Epithelial cell of proximal tubule (primary cell): ENCODE measurements around the gene ISM1. TPM values are rescaled to one million over a fixed set of nuclear protein-coding genes. Genes with fewer than 3 reads are reported as not detected.

Experiments used
- DNase-seq: peaks from one replicate; pipeline ENCODE4 v3.0.0-alpha.2; 2011; ENCODE audit warnings: low read depth
- H3K4me3 ChIP-seq: 2 replicates; pipeline ENCODE4 v1.5.1; 2011; ENCODE audit warnings: low read depth, mild to moderate bottlenecking, low read length
- CTCF ChIP-seq: conservative IDR thresholded peaks from 2 replicates; pipeline ENCODE4 v1.5.1; 2012; ENCODE audit warnings: low read depth, mild to moderate bottlenecking, low read length
- total RNA-seq: library from RNA; depleted of rRNA; stranded (reverse); fragments of >200 nt; gene quantifications from 2 replicates; pipeline ENCODE4 v1.2.3, GENCODE V29; 2015

Gene ISM1
- total RNA-seq, 1 donor from 2014 or later: 0.06 TPM

DNA sequence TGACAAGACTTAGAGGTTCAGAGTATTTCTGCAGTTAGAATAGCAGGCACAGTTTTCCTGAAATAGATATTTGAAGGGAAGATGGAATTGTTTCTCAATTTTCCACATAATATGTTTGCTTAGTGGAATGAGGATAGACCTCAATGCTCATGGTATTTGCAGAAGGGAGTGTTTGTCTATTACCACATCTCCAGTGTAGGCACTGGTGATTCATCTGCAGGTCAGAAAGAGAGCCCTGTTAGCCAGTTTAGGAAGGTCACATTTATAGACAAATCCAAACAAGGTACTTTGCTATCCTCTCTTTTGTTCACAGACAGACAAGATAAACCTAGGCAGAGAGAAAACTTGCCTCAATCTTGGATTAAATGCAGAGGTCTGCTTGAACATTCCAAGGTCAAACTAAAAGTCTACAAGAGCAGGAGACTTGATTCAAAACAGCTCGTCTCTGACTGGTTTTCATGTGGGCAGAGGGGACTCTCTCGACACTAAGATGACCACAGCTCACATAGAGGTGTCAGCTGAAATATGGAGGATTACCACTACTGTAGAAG is 22.8 kb downstream of the ISM1 start:
- H3K4me3 ChIP-seq: no peak overlapping the region
- DNase-seq: peak; percentile 45
- no peak for TF ChIP-seq CTCF

DNA sequence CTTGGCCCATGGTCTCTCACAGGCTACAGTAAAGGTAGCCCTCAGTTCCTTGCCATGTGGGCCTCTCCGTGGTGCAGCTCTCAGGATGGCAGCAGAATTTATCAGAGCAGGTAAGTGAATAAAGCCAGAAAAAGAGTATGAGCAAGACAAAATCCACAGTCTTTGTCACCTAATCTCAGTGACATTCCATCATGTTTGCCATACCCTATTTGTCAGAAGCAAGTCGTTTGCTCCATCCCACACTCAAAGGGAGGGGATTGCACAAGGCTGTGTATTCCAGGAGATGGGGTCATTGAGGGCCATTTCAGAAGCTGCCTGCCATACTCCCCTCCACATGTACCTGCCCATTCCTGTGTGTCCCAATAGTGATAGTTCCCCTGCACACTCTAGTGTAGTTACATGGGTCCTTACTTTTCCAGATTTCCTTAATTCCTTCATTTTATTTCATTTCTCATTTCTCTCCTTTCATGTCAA is 24.2 kb downstream of the ISM1 start:
- no peak for DNase-seq
- H3K4me3 ChIP-seq: no peak overlapping the region
- no peak for TF ChIP-seq CTCF

DNA sequence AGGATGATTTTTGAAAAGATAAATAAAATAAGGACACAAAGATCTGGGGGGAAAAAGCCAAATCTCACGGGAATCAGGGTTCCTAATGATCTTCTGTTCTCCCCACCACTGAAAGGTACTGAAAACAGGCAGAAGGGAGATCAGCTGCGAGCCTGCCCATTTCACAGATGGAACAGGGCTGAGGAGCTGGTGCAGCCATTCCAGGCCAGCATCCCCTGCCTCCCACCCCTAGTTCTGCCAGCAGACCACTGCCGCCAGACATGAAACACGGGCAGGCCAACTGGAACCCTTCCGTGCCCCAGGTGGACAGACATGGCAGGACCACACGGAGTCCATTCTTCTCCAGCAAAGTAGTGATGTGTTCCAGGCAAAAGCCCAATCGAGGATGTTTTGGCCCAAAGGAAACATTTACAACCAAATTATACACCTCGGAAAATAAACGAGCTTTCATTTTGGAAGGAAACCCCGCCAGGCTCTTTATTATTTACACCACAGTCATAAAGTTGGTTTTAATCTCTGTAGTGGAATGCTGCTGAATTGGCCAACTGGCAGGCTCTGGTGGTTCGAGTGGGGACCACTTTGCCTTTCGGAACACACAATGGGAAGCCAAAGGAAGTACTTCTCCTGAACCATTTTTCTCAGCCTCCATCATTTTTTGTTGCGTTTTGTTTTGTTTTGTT is 28.2 kb downstream of the ISM1 start:
- no peak for TF ChIP-seq CTCF
- H3K4me3 ChIP-seq: no peak overlapping the region

GRCh38 chr20:13249798-13250170 is 28.7 kb downstream of the ISM1 start:
- DNase-seq: no peak
- H3K4me3 ChIP-seq: no peak overlapping the region
- no peak for TF ChIP-seq CTCF

More for the DNA sequence above, 28.2 kb downstream of the ISM1 start:
- DNase-seq: no peak

DNA sequence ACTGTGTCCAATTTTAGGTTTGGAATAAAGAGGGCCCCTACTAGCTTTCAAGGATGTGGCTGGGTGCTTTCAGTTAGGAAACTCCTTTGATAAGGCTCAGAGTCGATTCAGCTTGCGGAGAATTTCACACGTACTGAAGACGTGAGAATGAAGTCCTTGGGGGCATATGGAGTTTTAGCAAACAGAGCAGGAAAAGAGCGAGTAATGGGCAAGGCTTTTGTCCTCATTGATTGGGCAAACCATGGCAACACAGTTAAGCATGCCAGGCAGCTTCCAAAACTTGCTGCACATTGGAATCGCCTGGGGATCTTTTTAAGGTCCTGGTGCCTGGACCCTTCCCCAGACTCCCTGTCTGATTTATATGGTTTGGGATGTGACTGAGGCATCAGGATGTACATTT is 29.2 kb downstream of the ISM1 start:
- TF ChIP-seq CTCF: no peak

DNA sequence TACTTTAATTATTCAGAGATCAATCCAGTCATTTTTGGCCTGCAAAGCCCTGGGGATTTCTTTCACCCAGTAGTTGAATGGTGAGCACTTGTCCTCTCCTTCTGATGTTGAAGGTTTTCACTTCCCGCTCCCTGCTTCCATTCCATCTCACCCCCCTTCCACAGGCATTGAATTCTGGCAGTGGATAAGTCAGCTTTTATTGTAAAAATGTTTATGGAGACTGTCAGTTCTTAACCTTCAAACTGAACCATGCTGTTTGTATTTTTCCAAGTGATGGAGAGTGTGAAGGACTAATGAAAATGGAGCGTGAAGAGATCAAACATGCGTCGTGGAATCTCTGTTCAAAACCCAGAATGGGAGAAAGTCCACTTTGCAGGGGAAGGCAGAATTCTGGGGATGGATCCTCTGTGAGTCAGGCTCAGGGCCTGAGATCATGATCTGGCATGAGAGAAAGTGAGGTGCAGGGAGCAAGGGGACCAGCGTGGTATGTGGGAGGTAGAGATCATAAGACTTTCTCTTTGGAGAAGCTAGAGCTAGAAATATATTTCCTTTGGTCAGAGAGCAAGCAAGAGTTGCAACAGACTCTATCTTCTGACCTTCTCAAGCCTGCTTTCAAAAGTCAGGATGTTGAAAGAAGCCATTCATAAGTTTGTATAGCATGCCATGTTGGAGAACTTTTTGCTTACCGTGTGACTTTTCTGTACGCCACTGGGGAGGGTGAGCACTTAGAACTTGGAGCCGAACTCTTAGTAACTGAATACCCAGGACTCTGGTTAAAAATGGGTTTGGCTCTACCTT is 30.2 kb downstream of the ISM1 start:
- DNase-seq: no peak
- no peak for TF ChIP-seq CTCF
- H3K4me3 ChIP-seq: no peak overlapping the region

More for the DNA sequence above, 29.2 kb downstream of the ISM1 start:
- H3K4me3 ChIP-seq: no peak overlapping the region
- no peak for DNase-seq
